Measurements from ENCODE around the gene TBXAS1.

The TBXAS1 gene

GRCh38 chr7:139946533-139946932 lies 117.5 kb downstream of the TBXAS1 start:
- no peak for DNase-seq (ENCODE audit: low read depth in 2 of 2)

GRCh38 chr7:139947021-139947420 lies 118.0 kb downstream of the TBXAS1 start:
- no peak for DNase-seq (ENCODE audit: low read depth in 2 of 2)

- DNase-seq (ENCODE audit: low read depth in 2 of 2): no peak
Observed at GRCh38 chr7:139948167-139948566, 119.1 kb downstream of the TBXAS1 start.

- no peak for DNase-seq (ENCODE audit: low read depth in 2 of 2)
Observed at GRCh38 chr7:139948587-139949335, 119.7 kb downstream of the TBXAS1 start.

- DNase-seq (ENCODE audit: low read depth in 2 of 2): no peak
Observed at GRCh38 chr7:139949629-139950028, 120.6 kb downstream of the TBXAS1 start.

- no peak for DNase-seq (ENCODE audit: low read depth in 2 of 2)
Observed at GRCh38 chr7:139950881-139951525, 121.9 kb downstream of the TBXAS1 start.

GRCh38 chr7:139953229-139953628 lies 124.2 kb downstream of the TBXAS1 start:
- no peak for DNase-seq (ENCODE audit: low read depth in 2 of 2)

GRCh38 chr7:139955109-139955820 lies 126.2 kb downstream of the TBXAS1 start:
- DNase-seq (ENCODE audit: low read depth in 2 of 2): no peak

- DNase-seq (ENCODE audit: low read depth in 2 of 2): no peak
Observed at GRCh38 chr7:139958599-139959284, 129.7 kb downstream of the TBXAS1 start.

- DNase-seq (ENCODE audit: low read depth in 2 of 2): no peak
Observed at GRCh38 chr7:139959285-139959628, 130.2 kb downstream of the TBXAS1 start.

- DNase-seq (ENCODE audit: low read depth in 2 of 2): no peak
Observed at GRCh38 chr7:139959718-139960117, 130.7 kb downstream of the TBXAS1 start.

GRCh38 chr7:139960157-139960556 lies 131.1 kb downstream of the TBXAS1 start:
- no peak for DNase-seq (ENCODE audit: low read depth in 2 of 2)

- no peak for DNase-seq (ENCODE audit: low read depth in 2 of 2)
Observed at GRCh38 chr7:139965942-139966628, 137.0 kb downstream of the TBXAS1 start.

- DNase-seq (ENCODE audit: low read depth in 2 of 2): no peak
Observed at GRCh38 chr7:139966949-139967348, 137.9 kb downstream of the TBXAS1 start.

- no peak for DNase-seq (ENCODE audit: low read depth in 2 of 2)
Observed at GRCh38 chr7:139968931-139969330, 139.9 kb downstream of the TBXAS1 start.

- DNase-seq (ENCODE audit: low read depth in 2 of 2): no peak
Observed at GRCh38 chr7:139972029-139972428, 143.0 kb downstream of the TBXAS1 start.

- DNase-seq (ENCODE audit: low read depth in 2 of 2): no peak
Observed at GRCh38 chr7:139973101-139974050, 144.3 kb downstream of the TBXAS1 start.

GRCh38 chr7:139974179-139974811 lies 145.2 kb downstream of the TBXAS1 start:
- no peak for DNase-seq (ENCODE audit: low read depth in 2 of 2)

GRCh38 chr7:139976055-139976837 lies 147.2 kb downstream of the TBXAS1 start:
- no peak for DNase-seq (ENCODE audit: low read depth in 2 of 2)
